ENCODE results near the gene AAR2. TPM values are rescaled to one million over a fixed set of nuclear protein-coding genes. Genes with fewer than 3 reads are reported as not detected.

AAR2 gene
- polyA plus RNA-seq, 1 of the 3 experiments (the other 2 are of a cell fraction), result 17.4 TPM

DNA sequence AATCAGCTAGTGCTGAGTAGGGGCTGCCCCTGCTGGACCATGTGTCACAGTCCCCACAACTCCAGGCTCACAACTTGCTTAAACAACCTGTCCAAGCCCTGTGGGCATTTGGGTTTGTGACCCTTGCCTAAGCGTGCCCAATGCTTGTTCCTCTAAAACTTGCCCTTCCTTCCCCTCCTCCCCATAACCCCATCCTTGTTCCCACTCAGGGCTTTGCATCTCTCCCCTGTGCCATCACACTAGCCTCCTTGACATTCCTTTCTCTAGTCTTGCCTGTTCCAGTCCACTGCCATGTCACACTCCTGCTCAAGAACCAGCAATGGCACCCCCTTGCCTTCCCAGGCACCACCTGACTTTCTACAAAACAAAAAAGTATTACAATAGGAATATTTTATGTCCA, 67.6 kb downstream of the AAR2 start:
- no peak overlapping the region for H2AFZ ChIP-seq (ENCODE audit: low read depth)
- TF ChIP-seq ELF1 (IDR thresholded peaks at IDR 0.05) (no peak), ZBTB33 (IDR thresholded peaks at IDR 0.05; ENCODE audit: borderline replicate concordance, low read depth) (no peak), EZH2phosphoT487 (IDR thresholded peaks at IDR 0.05; ENCODE audit: borderline replicate concordance, low read depth) (no peak), USF1 (IDR thresholded peaks at IDR 0.05; ENCODE audit: borderline replicate concordance, low read depth) (no peak), NFIC (IDR thresholded peaks at IDR 0.05; ENCODE audit: borderline replicate concordance) (no peak), NRF1 (IDR thresholded peaks at IDR 0.05; ENCODE audit: low read depth, low read length) (no peak)
- TF ChIP-seq, protein P1, sequence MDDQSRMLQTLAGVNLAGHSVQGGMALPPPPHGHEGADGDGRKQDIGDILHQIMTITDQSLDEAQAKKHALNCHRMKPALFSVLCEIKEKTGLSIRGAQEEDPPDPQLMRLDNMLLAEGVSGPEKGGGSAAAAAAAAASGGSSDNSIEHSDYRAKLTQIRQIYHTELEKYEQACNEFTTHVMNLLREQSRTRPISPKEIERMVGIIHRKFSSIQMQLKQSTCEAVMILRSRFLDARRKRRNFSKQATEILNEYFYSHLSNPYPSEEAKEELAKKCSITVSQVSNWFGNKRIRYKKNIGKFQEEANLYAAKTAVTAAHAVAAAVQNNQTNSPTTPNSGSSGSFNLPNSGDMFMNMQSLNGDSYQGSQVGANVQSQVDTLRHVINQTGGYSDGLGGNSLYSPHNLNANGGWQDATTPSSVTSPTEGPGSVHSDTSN (IDR thresholded peaks at IDR 0.05), result no peak
- TF ChIP-seq, protein P2, sequence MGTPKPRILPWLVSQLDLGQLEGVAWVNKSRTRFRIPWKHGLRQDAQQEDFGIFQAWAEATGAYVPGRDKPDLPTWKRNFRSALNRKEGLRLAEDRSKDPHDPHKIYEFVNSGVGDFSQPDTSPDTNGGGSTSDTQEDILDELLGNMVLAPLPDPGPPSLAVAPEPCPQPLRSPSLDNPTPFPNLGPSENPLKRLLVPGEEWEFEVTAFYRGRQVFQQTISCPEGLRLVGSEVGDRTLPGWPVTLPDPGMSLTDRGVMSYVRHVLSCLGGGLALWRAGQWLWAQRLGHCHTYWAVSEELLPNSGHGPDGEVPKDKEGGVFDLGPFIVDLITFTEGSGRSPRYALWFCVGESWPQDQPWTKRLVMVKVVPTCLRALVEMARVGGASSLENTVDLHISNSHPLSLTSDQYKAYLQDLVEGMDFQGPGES (IDR thresholded peaks at IDR 0.05; ENCODE audit: low read depth, low read length), result no peak
- TF ChIP-seq, protein P3, sequence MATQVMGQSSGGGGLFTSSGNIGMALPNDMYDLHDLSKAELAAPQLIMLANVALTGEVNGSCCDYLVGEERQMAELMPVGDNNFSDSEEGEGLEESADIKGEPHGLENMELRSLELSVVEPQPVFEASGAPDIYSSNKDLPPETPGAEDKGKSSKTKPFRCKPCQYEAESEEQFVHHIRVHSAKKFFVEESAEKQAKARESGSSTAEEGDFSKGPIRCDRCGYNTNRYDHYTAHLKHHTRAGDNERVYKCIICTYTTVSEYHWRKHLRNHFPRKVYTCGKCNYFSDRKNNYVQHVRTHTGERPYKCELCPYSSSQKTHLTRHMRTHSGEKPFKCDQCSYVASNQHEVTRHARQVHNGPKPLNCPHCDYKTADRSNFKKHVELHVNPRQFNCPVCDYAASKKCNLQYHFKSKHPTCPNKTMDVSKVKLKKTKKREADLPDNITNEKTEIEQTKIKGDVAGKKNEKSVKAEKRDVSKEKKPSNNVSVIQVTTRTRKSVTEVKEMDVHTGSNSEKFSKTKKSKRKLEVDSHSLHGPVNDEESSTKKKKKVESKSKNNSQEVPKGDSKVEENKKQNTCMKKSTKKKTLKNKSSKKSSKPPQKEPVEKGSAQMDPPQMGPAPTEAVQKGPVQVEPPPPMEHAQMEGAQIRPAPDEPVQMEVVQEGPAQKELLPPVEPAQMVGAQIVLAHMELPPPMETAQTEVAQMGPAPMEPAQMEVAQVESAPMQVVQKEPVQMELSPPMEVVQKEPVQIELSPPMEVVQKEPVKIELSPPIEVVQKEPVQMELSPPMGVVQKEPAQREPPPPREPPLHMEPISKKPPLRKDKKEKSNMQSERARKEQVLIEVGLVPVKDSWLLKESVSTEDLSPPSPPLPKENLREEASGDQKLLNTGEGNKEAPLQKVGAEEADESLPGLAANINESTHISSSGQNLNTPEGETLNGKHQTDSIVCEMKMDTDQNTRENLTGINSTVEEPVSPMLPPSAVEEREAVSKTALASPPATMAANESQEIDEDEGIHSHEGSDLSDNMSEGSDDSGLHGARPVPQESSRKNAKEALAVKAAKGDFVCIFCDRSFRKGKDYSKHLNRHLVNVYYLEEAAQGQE (IDR thresholded peaks at IDR 0.05; ENCODE audit: low read depth, low read length), result no peak
- no peak overlapping the region for H3K9ac ChIP-seq
- peaks cover 45% of the 10 kb centered on the region for H3K27me3 ChIP-seq (ENCODE audit: insufficient read depth)
- no peaks in the 10 kb centered on the region for H3F3A ChIP-seq (replicated peaks; ENCODE audit: insufficient read depth)
- no peaks in the 10 kb centered on the region for H3K36me3 ChIP-seq (replicated peaks in 1 of 2; ENCODE audit: control insufficient read depth in 1 of 2, insufficient read depth in 2 of 2, low read length in 1 of 2)
- H3K4me3 ChIP-seq (ENCODE audit: low read depth in 2 of 2, low read length in 1 of 2), result no peak overlapping the region
- no peak for DNase-seq
- H3K9me3 ChIP-seq, result no peaks in the 10 kb centered on the region
- no peak overlapping the region for H3K27ac ChIP-seq (ENCODE audit: low read depth in 2 of 2, low read length in 1 of 2)
- H3K4me2 ChIP-seq, result no peak overlapping the region
- no peaks in the 10 kb centered on the region for H3K79me2 ChIP-seq (ENCODE audit: insufficient read depth)
- no peaks in the 10 kb centered on the region for H4K20me1 ChIP-seq (ENCODE audit: insufficient read depth)
- CTCF ChIA-PET, result no interaction called here
- WGBS (ENCODE audit: low lambda C conversion rate), result 38% methylated on average over 1 of the region's 1 CpG
- POLR2A ChIA-PET, result no interaction called here
- H3K9me2 ChIP-seq, result no peaks in the 10 kb centered on the region
- H3K4me1 ChIP-seq (ENCODE audit: control insufficient read depth in 1 of 2, insufficient read depth in 2 of 2, low read depth in 1 of 2, low read length in 1 of 2), result peaks cover 0 to 10% of the 10 kb centered on the region in 2 experiments; a peak in 1 of 4 replicates

Measured in SK-N-SH (cell line).